WTC11 (cell line): Measurements from ENCODE around the gene UQCRFS1.

Source experiments
- ATF2 ChIP-seq: sonication (generic); formaldehyde crosslinking; IDR thresholded peaks from 2 replicates; pipeline ENCODE4 v1.8.1; 2022; ENCODE audit warnings: low read depth, missing genetic modification reagents, borderline replicate concordance
- CTCF ChIP-seq: fragments of 200-600 bp; IDR thresholded peaks from 2 replicates; pipeline ENCODE4 v1.8.0; 2022; ENCODE audit warnings: antibody characterized with exemption
- GABPB1 ChIP-seq: sonication (generic); formaldehyde crosslinking; IDR thresholded peaks from 2 replicates; pipeline ENCODE4 v1.8.1; 2023; ENCODE audit warnings: mild to moderate bottlenecking, missing genetic modification reagents
- HMGXB4 ChIP-seq: sonication (generic); formaldehyde crosslinking; IDR thresholded peaks from 2 replicates; pipeline ENCODE4 v1.8.1; 2023; ENCODE audit warnings: mild to moderate bottlenecking, moderate library complexity, missing genetic modification reagents
- IRF2 ChIP-seq: sonication (generic); formaldehyde crosslinking; IDR thresholded peaks from 2 replicates; pipeline ENCODE4 v1.8.0; 2022; ENCODE audit warnings: low read depth, missing genetic modification reagents, borderline replicate concordance
- RELA ChIP-seq: sonication (generic); formaldehyde crosslinking; IDR thresholded peaks from 2 replicates; pipeline ENCODE4 v1.8.1; 2022; ENCODE audit warnings: missing genetic modification reagents, mild to moderate bottlenecking, borderline replicate concordance
- RORB ChIP-seq: fragments of 250-450 bp; sonication (Bioruptor Pico); IDR thresholded peaks from 2 replicates; pipeline ENCODE4 v1.9.0; 2021; ENCODE audit warnings: mild to moderate bottlenecking
- TEAD4 ChIP-seq: sonication (generic); formaldehyde crosslinking; IDR thresholded peaks from 2 replicates; pipeline ENCODE4 v1.8.0; 2022; ENCODE audit warnings: mild to moderate bottlenecking, missing genetic modification reagents
- ZNF121 ChIP-seq: sonication (generic); formaldehyde crosslinking; IDR thresholded peaks from 2 replicates; pipeline ENCODE4 v1.8.0; 2023; ENCODE audit warnings: missing genetic modification reagents
- ZNF219 ChIP-seq: sonication (generic); formaldehyde crosslinking; IDR thresholded peaks from 2 replicates; pipeline ENCODE4 v1.8.0; 2023; ENCODE audit warnings: missing genetic modification reagents, mild to moderate bottlenecking, borderline replicate concordance
- ZNF416 ChIP-seq: fragments of 250-450 bp; sonication (Bioruptor Pico); IDR thresholded peaks from 2 replicates; pipeline ENCODE4 v1.9.0; 2021; ENCODE audit warnings: mild to moderate bottlenecking, inconsistent platforms

- TF ChIP-seq RORB (no peak), CTCF (no peak), ZNF121 (CRISPR knock-in tag) (no peak), ZNF219 (CRISPR knock-in tag) (no peak), ATF2 (CRISPR knock-in tag) (no peak), RELA (CRISPR knock-in tag) (no peak), GABPB1 (CRISPR knock-in tag) (no peak), IRF2 (no peak), ZNF416 (CRISPR knock-in tag) (no peak), TEAD4 (CRISPR knock-in tag) (no peak), HMGXB4 (no peak)
Measured at GRCh38 chr19:29239213-29239776, 26.3 kb upstream of the UQCRFS1 start.
